RPMI7951 (cell line): ENCODE measurements around the gene RETREG2. TPM values are rescaled to one million over a fixed set of nuclear protein-coding genes. Genes with fewer than 3 reads are reported as not detected.

Source experiments
- DNase-seq: peaks from one replicate; pipeline ENCODE4 v3.0.0-alpha.2; 2012; ENCODE audit warnings: low read depth
- total RNA-seq: library from RNA; depleted of rRNA; stranded (reverse); fragments of >200 nt; shearing (Covaris generic); gene quantifications from 2 replicates; pipeline ENCODE4 v1.2.3, GENCODE V29; 2014

Gene RETREG2
- total RNA-seq, 1 experiment from 2014 or later: 63.2 TPM

DNA sequence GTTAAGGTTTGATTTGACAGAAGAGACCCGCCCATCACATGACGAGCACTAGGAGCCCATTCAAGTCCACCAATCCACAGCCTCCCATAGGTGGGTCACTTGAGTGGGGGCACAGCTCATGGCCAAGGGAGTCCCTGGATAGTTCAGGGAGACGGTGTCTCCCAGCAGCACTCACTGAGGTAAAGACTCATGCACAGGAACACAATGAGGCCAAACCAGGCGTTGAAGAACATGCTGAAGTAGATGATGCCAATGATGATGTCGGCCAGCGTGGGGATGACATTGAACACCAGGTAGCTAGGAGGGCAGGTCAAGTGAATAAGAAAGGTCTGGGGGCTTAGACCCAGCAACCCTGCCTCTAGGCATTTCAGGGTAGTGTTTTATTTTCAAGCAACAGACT, 36.7 kb downstream of the RETREG2 start:
- no peak for DNase-seq

DNA sequence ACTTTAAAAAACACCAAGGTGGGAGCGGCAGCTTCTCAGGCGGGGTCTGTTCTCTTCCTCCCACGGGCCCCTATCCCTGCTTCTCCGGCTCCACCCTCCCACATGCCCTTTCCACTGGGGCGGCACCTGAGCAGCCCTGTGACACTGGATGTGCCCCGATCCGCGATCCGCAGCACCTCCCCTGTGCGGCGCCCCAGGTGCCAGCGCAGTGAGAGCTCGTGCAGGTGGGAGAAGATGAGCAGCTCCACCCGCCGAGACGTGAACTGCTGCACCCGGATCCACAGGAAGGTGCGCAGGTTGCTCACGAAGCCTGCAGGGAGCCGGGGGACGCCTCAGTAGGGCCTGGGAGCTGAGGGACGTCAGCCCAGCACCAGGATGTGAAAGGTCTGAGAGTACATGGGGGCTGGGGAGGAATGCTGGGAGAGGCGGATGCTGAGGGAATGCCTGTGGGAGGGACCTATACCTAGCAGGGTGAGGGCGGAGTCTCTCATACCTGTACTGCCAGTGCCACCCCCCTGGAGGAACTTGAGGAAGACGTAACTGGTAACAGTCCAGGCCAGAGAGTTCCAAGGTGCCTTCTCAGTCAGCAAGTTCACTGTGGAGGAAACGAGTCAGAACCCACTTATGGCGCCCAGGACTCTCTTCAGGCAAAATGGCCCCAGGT, 37.9 kb downstream of the RETREG2 start:
- no peak for DNase-seq

GRCh38 chr2:219216535-219216915, 38.5 kb downstream of the RETREG2 start:
- no peak for DNase-seq

DNA sequence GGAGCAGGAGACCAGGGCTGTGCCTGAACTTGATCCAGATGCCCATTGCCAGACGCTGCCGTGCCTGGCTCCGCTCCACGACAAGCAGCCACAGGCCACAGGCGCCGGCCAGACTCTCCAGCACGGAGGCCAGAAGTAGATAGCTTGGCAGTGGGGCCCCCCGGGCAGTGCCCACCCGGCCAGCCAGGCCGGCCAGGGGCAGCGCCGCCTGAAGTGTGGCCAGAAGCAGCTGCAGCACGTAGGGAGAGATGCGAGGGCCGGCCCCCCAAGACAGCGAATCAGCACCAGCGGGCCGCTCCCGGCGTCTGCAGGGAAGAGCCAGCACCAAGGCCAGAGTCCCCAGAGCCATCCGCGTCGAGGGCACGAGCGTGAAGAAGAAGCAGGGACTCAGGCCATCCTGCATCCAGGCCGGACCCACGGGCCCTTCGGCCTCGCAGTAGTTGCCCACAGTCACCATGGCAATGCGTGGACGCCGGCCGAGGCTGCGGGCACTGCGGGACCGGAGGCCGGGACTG, 40.2 kb downstream of the RETREG2 start:
- no peak for DNase-seq

GRCh38 chr2:219218732-219219701, 40.9 kb downstream of the RETREG2 start, which contains the start of gene ABCB6:
TSS of gene ABCB6 (minus strand) at chr2:219218958. CDS start at chr2:219218673, 285 bp downstream.
- DNase-seq: peak; percentile 95

DNA sequence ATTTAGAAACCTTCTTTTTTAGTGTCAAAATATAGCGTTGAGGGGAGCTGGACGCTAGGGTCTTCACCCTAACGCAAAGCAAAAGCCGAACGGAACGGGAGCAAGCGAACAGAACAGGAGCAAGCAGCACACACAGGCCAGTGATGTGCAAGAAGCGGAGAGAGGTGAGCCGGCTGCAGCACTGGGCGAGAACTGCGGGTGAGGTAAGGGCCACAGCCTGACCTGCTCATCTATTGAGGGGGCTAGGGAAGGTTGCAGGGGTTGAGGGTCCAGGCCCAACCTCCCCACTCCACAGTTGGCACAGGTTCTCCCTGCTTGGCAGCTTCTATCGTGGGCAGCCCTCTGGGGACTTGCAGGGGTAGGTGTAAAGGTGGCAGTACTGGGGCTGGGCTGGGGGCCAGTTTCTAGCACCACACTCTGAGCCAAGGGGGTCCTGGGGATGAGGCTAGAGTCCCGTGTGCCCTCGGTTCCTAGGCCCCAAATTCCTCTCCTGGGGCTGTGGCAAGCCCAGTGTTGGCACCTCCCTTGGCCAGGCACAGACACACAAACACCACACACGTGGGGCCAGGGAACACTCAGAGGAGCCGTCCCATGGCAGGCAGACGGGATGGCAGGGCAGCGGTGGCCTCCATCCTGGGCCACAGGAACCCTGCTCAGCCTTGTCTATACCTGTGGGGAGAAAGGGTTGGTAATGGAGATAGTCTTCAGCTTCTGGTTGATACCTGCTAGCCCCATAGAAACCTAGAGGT, 41.9 kb downstream of the RETREG2 start:
- no peak for DNase-seq

DNA sequence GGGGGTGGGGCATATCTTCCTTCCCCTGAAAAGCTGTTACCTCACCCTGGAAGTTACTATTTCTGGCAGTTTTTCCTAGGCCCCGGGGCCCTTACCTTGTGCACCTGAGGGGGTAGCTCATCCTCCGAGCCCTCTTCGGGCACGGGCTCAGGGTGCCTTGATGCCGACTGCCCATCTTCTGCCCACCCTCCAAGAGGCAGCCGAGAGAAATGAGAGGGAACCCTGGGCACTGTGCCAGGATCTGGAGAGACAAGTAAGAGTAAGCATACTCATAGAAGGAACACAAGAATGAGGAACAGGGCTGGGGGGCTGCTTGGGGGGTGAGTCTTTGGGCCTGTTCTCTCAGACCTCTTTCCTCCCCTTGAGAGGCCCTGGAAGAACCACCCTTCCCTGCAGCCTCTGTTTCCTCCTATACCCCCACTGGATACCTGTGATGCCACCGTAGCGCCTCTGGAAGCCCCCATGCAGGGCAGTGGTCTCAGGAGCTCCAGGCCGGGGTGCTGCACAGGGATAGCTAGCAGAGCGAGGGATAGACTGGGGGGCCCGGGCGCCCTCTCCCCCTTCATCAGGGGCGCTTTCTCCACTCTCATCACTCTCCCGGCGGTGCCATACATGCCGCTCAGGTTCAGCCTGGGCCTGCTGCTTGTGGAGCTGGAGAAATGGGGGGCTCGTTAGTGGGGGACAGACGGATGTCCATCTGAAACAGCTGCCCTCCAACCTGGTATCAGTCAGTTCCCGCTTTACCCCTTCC, 42.8 kb downstream of the RETREG2 start:
- no peak for DNase-seq

GRCh38 chr2:219221957-219222518, 44.0 kb downstream of the RETREG2 start:
- DNase-seq: no peak

- DNase-seq: no peak
Observed at GRCh38 chr2:219223831-219224610, 45.9 kb downstream of the RETREG2 start.

DNA sequence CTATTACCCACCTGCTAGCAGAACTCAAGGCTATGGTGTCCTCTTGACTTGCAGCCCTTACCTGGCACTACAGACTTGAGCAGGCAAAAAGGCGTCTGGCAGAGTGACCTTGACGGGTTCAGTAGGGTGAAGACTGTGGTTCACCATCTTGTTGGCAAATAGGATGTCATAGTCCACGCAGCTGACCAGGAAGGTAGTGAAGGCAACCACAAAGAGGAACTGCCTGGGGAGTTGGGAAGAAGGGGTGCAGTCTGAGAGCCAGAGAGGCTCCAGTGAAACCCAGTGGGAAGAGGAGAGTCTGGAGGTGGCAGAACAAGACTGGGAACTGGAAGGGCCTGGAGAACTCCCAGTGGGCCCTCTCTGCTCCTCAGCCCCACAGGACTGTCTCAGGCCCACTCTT, 47.3 kb downstream of the RETREG2 start:
- DNase-seq: no peak

- no peak for DNase-seq
Observed at GRCh38 chr2:219228041-219228910, 50.2 kb downstream of the RETREG2 start.

- DNase-seq: no peak
Observed at GRCh38 chr2:219228911-219229304, 50.8 kb downstream of the RETREG2 start.

DNA sequence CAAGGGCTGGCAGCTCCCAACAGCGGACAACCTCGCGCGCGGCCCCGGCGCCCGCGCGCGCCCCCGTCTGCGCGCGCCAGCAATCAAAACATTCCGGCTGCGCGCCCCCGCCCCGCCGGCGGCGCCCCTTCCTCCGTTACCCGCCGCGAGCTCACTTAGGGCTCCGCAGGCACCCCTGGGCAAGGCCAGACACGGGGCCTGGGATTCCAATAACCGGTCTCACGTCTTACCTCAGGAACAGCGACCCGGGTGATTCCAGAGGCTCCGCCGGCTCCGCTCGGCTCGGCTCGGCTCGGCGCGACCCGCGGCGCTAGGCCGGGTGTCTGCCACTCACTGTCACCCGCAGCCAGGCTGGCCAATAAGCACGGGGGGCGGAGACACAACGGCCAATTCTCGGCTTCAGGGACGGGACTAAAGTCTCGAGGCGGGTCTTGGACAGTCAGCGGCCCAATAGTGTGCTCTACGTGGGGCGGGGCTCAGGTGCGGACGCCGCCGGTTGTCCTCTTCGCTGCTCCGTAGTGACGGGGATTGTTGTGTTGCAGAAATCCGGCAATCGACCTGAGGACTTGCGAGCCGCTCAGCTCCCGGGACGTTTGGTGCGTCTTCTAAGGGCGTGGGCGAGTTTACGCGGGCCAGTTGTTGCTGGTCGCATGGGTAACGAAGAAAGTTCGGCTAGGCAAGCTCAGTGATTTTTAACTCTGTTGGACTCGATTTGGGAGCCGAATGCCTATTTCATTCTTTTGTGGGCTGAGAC, 51.4 kb downstream of the RETREG2 start, which contains the start of the genes ANKZF1 and ATG9A:
TSS of gene ANKZF1 (plus strand) at position 502 of the 754 bp plus-strand sequence. CDS start 452 bp downstream, outside the sequence.
TSS of gene ATG9A (minus strand) at position 332 of the 754 bp plus-strand sequence. CDS start 1,612 bp downstream, outside the sequence.
- peak; percentile 99 for DNase-seq

DNA sequence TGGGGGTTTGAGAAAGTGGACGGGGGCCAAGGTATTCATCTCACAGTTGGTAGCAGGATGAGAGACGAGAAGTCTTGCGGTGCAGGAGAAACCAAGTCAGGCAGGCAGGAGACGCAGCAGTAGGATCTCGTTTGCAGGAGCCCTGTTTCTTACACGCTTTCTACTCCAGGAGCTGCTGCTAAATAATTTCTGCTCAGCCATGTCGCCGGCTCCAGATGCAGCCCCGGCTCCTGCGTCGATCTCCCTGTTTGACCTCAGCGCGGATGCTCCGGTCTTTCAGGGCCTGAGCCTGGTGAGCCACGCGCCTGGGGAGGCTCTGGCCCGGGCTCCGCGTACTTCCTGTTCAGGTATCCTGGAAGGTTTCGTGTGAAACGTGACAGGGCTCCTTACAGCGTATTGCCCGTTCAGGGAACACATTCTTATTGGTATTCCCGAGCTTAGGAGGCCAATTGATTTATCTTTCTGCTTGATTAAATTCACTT, 52.0 kb downstream of the RETREG2 start:
- DNase-seq: peak; percentile 59

DNA sequence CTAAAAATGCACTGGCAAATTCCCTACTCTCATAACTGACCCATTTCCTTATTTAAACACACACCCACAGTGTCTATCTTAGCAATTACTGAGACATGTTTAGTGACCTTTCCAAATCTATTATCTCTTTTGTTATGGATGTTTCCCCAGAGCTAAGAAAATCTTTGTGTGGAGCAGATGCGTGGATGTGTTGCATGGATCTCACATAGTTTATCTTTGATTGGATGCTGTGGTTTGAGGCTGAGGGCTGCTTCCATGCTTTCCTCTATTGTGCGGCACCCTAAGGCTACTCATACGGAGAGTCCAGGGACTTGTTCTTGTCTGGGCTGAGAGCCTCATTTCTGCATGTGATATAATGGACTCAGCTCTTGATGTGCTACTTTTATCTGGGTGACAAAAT, 56.3 kb downstream of the RETREG2 start:
- DNase-seq: no peak
